ENCODE measurements around the gene ST3GAL4.

DNA sequence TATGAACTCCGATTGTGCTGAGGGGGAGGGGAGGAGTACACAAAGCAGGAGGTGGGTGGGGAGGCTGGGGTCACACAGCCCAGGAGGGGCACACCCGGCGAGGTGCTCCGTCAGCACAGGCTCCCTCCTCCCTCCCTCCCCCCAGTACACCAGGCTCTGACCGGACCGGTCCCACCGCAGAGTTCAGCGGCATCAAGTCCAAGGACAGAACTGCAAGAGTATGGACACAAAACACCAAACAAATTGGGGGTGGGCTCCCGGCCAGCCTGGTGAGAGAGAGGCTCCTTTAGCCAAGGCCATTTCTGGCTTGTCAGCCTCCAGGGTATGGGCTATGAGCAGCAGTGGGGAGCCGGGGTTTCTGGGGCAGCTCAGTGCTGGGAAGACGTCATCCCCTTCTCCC, 68.3 kb downstream of the ST3GAL4 start:
- no peak for TF ChIP-seq HDAC2 (IDR thresholded peaks at IDR 0.05; ENCODE audit: borderline replicate concordance in 1 of 2, low read depth in 2 of 2, low read length in 2 of 2)
- no peak for TF ChIP-seq CHD2 (IDR thresholded peaks at IDR 0.05; ENCODE audit: low read length)
- no peak for TF ChIP-seq JUN (IDR thresholded peaks at IDR 0.05; ENCODE audit: low read depth, low read length)
- TF ChIP-seq TEAD4 (IDR thresholded peaks at IDR 0.05; ENCODE audit: low read depth, low read length) = no peak
